ENCODE measurements around the gene AFAP1L1. TPM values are rescaled to one million over a fixed set of nuclear protein-coding genes. Genes with fewer than 3 reads are reported as not detected.

The AFAP1L1 gene
- total RNA-seq, result 17.1 and 23.3 TPM in 2 replicates

DNA sequence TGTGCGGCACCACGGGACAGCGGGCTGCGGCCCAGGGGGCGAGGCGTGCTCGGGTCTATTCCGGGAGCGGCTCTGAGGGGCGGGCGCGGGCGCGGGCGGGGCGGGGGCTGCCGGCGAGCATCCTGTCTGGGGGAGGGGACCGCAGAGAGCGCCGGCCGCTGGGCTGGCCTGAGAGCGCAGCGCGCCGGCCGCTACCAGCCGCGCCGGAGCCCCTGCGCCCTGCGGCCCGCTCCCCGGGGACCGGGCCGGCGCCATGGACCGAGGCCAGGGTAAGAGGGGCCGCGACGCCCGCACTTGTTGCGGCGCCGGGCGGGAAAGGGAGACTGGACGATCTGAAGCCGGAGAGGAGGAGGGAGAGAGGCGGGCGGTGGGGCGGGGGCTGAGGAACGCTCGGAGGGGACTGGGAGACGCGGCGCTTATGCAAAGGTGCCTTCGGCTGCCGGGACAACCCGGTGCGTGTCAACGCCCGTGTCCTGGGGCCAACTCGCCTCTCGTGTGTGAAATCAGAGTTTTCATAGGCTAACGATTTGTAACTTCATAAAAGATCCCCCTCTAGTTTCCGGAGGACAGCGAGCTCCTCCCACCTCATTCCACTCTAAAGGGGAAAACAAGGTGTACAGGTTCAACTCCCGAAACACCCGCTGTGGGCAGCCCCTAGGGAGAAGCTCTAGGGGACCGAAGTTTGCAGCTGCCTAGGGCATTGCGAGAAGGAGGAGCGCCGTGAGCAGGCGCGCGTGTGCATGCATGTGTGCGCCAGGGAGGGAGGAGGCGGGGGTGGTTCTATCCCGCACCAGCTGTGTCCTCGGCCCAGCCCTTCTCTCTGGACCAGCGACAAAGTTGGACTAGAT lies at the start of gene AFAP1L1:
Gene AFAP1L1 (plus strand): TSS at position 144 of the 848 bp plus-strand sequence. CDS start 110 bp downstream, at position 254.

DNA sequence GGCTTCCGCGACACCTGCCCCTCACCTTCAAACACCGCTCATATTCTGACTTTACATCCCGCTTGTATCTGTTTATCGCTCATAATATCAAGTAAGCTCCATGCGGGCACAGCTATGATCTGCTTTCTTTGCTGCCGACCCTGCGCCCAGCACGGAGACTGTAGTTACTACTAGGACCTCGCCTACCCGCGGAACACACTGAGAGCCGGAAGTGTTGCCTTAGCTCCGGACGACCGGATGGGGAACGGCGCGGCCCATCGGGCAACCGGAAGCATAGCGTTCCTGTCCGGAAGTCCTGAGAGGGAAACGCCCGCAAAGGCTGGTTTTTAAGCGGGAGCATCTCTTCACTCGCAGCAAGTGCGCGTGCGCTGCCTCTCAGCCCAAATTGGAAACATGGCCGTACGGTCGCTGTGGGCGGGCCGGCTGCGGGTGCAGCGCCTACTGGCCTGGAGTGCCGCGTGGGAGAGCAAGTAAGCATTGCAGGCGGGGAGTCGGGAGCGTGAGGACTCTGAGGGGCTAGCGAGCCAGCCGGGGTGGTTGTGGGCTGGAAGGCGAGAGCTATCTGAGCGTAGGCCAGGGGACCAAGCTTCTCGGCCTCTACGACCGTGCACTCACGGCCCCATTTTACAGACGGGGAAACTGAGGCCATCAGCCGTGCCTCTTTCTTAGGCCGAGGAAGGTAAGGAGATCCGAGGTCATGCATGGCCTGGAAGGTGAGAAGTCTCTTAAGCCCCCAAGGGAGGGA lies 73.7 kb downstream of the AFAP1L1 start, which contains the start of gene GRPEL2:
Gene GRPEL2 (plus strand): TSS at position 353 of the 745 bp plus-strand sequence. CDS start 41 bp downstream, at position 394.

GRCh38 chr5:149357370-149358293 lies 86.0 kb downstream of the AFAP1L1 start, which contains the start of gene PCYOX1L:
Gene PCYOX1L (plus strand): TSS chr5:149358046. CDS start chr5:149358069, 23 bp downstream.

GRCh38 chr5:149379177-149379761 lies 107.6 kb downstream of the AFAP1L1 start, which contains the start of gene IL17B:
Gene IL17B (minus strand): TSS chr5:149379292. CDS start chr5:149379225, 67 bp downstream.

Other genes starting within 250 kb of the AFAP1L1 start
- gene SH3TC2, start 208.8 kb upstream of the AFAP1L1 start, total RNA-seq, result 1.9 and 2.2 TPM in 2 replicates
- gene ABLIM3, start 130.4 kb upstream of the AFAP1L1 start, total RNA-seq, result 19.2 and 28.5 TPM in 2 replicates
- 14.0 and 17.3 TPM in 2 replicates for gene GRPEL2, start 73.6 kb downstream of the AFAP1L1 start, total RNA-seq
- 12.8 and 17.7 TPM in 2 replicates for gene PCYOX1L, start 86.2 kb downstream of the AFAP1L1 start, total RNA-seq
- gene IL17B, start 107.4 kb downstream of the AFAP1L1 start, total RNA-seq, result not detected in 2 replicates

All from pericardium fibroblast (primary cell).